Kasumi-1 (cell line): ENCODE results near the gene CSTF3.
A peak's percentile ranks its signal among the peaks of the same experiment; 100 is the strongest.
"Not testable (repeated sequence)": the region's sequence is repeated elsewhere in the genome, so short reads cannot be mapped to it uniquely, and the experiment has no call there.

Source experiments
- DNase-seq, 2 experiments: peaks; one replicate each; lab custom pipeline; 2025; lab: John Stamatoyannopoulos, UW

Gene CSTF3

DNA sequence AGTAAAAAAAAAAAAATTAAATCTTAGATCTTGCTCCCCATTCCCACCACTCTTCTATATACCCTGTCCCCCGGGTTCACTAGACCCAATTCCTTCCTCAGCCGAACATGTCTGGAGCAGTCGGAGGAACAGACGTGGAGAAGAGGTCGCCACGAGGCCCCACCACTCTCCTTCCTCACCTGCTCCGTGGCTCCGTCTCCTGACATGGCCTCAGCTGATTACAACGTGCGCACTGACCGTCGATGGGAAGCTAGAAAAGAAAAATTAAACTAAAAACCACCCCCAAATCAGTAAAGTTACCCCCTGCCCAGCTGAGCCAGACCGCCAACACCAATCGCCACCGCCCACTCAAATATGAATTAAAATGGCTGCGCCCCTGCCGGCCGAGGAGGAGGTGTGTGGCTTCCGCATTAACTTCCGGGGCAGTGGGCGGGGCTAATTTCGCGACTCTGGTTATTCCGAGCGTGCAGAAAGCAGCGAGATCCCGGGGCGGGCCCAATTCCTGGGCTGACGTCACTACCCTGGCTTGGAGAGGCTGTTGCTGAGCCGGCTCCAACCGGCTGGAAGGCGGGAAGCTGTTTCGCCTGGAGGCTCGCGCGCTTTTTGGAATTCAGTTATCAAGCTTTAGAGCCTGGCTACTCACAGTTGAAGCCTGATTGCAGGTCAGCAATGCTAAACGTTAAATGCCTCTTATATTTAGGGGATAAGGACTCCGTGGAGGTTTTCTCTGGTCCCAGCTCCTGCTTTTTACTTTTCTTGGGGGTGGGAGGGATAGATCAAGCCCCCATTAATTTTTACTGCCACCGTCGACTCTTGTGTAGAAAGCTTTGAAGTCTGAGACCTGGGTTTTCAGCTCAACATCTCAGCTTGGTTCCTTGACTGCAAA, at the start of gene CSTF3:
CSTF3 (minus strand) TSS at position 361 of the 886 bp plus-strand sequence; CDS start at position 206, 155 bp downstream.
- DNase-seq: peak; percentile 96 to 97

GRCh38 chr11:33208150-33208549, 46.9 kb upstream of the CSTF3 start:
- peak in 1 of 2 experiments; percentile 17 for DNase-seq

DNA sequence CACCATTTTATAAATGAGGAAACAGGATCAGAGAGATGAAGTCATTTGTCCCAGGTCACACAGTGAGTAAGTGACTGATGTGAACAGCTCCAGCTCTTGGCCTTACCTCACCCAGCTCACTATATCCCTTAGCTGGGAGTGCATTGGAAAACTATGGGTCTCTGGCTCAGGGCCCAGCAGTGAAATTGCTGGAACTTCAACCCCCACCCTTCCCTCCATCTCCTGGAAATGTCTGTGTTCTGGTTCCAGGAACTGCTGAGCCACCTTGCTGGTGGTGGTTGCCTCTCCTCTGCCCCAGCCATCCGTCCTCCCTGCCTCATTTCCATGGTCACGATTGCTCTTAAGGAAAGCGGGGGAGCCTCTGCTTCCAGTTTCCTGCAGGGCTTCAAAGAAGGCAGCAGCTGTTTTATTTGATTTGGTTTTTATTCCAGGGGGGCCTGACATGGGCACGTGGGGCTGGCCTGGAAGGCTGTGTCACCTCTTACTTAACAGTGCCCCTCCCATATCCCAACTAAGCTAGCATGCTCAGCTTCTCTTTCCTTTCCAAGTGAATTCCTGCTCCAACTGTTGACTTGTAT, 46.2 kb upstream of the CSTF3 start:
- DNase-seq: peak in 1 of 2 experiments; percentile 17

DNA sequence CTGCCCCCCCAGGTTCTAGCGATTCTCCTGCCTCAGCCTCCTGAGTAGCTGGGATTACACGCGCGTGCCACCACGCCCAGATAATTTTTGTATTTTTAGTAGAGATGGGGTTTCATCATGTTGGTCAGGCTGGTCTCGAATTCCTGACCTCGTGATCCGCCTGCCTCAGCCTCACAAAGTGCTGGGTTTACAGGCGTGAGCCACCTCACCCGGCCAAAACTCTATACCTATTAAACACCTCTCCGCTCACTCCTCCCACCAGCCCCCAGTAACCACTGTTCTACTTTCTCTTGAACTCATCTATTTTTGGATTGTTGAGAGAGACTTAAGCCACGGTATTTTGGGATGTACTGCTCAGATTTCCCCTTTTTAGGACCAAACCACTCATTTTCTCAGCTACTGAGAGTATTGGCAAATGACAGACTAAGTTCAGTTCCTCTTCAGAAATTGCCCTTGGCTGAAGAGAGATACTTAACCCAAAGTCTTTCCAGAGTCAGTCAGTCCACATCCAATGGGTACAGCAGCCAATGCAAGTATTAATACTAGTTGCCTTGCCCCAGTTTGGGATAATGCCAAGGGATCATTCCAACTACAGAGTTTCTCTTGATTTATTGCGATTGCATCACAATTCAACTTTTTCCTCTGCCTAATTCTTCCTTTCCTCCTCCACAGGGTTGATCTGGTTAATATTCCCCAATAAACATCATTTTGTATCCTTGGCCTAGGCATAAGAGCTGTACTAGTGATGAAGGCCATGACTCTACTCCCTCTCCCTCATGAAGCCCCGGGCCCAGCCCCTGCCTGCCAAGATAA, 36.8 kb upstream of the CSTF3 start:
- peak; percentile 43 to 58 for DNase-seq

DNA sequence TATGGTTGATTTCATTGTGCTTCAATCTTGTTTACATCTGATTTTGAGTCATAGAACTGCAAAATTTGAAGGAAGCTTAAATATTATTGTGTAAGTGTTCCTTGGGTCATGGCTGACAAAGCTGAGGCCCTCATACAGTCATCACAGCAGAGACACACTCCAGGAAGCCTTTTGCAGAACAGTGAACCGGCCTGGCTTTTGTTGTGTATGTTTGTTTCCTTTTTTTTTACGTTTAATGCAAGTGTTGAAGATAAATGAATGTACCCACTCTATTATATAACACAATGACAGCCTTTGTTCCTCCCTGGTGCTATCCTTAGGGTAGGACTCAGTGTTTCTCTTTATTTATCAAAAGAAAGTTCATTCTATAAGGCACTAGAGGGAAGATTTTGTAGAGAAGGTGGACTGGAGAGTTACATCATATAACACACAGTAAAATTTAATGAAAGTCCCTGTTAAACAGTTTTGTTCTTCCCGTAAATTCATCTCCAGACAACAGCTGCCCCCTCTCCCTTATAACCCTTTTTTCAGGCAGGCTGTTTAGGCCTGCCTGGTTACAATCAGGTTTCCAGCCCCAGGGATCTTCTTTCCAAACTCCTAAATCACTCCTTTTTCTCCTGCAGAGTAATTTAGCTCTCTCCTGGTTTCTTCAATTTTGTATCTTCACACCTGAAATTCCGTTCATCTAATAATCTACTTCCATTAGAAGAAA, 34.3 kb upstream of the CSTF3 start:
- DNase-seq: peak; percentile 14 to 26

- no peak for DNase-seq
Observed at GRCh38 chr11:33194455-33194854, 33.2 kb upstream of the CSTF3 start.

DNA sequence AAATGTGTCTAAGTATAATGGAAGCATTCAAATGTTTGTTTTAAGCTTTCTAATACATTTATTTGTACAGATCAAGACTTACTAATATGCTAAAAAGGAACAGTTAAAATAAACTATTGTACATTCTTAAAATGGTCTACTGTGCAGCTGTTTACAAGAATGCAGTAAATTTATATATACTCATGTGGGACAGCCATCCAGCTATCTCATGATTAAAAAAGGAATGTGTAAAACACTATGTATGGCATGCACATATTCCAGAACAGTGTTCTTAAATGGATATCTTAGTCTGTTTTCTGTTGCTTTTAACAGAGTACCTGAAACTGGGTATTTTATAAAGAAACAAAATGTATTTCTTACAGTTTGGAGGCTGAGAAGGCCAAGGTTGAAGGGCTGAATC, 30.2 kb upstream of the CSTF3 start:
- no peak for DNase-seq

GRCh38 chr11:33187998-33188722, 26.9 kb upstream of the CSTF3 start:
- peak; percentile 42 to 54 for DNase-seq

- DNase-seq: no peak
Observed at GRCh38 chr11:33185756-33186155, 24.5 kb upstream of the CSTF3 start.

DNA sequence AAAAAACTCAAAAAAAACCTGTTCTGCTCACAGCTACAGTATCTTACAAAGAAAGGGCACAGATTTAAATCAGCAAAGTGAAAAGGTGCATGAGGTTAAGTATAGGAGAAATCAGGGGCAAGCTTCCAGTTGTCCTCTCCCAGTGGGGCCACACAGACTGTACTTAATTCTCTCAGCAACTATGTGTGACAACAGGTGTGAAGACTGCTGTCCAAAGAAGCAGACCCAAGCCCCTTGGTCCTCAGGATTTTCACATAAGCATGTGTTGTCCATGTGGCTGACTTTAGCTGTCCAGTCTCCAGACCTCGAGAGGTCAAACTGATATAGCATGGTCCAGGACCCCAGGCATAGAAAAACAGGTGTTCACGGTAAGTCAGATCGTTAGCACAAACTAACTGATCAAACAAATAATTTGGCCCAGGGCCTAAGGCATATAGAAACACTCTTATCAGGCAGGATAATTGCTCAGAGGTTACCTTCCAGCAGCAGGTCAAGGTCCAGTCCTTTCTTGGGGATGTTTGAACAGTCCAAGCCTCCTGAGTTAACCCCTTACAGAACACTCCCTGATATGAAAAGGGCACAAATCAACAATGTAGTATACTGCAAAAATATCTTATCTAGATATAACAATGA, 21.1 kb upstream of the CSTF3 start:
- no peak for DNase-seq

DNA sequence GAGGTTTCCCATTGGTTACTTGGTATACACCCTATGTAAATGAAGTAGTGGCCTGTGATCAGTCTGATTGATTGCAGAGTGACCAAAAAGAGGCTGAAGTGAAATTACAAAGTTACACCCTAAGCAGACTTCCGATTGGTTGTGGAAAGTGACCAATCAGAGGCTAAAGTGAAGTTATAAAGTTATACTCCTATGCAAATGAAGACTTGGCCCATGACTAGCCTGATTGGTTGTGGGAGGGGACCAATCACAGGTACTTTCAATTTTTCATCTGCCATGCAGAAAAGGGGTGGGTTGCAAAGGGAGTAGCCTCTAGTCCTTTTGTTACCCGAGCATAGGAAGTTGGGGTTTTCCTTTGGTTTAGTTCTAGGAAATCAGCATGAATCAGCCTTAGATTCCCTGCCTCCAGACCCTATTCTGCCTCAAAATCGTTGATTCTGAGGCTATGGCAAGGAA, 18.1 kb upstream of the CSTF3 start:
- peak; percentile 89 to 93 for DNase-seq

DNA sequence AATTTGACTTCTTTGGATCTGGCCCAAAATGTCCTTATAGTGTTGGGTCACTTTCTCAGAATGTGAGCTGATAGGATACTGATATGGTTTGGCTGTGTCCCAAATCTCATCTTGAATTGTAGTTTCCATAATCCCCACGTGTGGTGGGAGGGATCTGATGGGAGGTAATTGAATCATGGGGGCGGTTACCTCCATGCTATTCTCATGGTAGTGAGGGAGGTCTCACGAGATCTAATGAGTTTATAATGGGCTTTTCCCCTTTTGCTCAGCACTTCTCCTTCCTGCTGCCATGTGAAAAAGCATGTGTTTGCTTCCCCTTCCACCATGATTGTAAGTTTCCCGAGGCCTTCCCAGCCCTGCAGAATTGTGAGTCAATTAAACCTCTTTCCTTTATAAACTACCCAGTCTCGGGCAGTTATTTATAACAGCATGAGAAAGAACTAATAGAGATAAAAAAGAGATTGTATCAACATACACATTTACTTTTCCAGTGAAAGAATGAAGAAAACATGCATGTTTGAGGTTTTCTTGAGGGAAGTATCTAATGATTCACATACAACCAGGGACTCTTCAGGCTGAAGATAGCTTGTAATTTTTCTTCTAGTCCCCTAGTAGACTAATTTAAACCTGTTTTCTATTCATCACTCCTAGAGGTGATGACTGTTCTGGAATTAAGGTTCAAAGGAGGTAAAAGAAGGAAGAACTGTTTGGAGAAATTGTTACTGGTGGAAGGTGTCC, 17.3 kb upstream of the CSTF3 start:
- DNase-seq: peak in 1 of 2 experiments; percentile 28

DNA sequence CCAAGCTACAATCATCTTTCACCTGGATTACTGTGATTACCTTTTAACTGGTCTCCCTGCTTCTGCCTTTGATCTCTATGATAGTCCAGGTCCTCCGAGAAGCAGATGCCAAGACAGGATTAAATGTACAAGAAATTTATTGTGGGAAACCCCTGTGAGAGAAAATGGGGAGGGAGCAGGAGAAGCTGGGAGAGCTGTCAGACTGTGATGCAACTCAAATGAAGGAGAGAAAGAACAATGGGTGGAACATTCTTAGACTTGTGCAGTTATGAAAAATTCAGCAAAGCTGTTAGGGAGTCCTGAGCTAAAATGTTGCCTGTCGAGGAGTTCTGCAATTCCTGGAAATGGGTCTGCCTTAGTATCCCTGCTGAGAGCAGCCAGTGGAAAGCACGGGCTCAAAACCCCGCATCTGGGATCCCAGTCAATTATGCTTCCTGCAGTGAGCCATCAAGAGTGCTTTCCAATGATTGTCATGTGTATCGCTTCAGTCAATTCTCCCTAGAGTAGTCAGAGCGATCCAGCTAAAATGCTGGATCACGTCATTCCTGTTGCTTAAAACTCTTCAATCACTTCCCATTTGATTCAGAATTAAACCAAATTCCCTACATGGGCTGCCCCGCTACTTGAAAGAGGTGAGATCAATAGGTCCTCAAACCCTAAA, 16.5 kb upstream of the CSTF3 start:
- no peak for DNase-seq

GRCh38 chr11:33176760-33177159, 15.5 kb upstream of the CSTF3 start:
- DNase-seq: not testable (repeated sequence)

DNA sequence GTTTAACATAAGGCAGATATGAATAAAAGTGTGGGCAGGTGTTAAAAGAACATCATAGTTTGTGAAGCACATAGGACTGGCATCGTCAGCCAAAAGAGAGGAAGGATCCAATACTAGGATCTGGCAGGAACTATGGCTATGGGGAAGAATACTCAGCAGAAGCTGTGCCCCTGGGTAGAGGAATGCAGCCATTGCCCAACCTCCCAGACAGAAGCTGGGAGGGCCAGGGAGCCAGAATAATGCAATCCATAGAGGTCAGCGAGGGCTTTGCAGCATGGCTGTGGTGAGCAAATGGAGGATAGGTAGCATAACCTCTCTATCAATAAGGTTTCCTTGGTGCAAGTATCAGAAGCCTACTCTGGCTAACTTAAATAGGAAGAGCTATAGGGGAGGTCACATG, 11.7 kb upstream of the CSTF3 start:
- DNase-seq: peak in 1 of 2 experiments; percentile 11

GRCh38 chr11:33172345-33172744, 11.1 kb upstream of the CSTF3 start:
- no peak for DNase-seq

DNA sequence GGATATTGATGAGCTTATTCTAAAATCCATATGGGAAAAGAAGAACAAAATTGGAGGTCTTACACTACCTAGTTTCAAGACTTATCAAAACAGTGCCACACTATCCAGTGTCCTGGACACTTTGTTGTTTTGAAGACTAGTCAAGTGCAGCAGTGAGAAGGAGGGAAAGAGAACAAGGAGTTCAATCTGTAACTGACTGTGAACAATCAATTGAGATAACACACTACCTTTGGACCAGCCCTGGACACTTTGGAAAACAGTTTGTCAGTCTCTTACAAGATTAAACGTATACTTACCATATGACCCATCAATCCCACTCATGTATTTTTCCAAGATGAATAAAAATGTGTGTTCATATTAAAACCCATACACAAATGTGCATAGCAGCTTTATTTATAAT, 10.0 kb upstream of the CSTF3 start:
- DNase-seq: no peak

- DNase-seq: no peak
Observed at GRCh38 chr11:33168709-33169200, 7.5 kb upstream of the CSTF3 start.

DNA sequence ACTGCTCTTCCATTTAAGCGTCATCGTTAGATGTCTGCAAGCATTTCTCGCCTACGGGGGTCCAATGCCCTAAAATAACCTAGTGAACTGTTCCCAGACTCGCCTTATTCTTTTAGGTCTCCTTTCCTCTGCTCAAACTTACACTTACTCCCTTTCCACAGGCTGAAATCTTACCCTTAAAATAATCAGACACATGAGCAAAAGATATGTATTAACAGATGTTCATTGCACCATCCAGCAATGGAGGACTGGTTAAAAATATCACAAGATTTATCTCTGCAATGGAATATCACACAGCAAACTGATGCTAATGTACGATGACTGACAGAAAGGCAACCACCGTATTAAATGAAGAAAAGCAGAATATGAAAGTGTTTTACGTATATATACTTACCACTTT, 1.6 kb upstream of the CSTF3 start:
- peak in 1 of 2 experiments; percentile 11 for DNase-seq
